ENCODE measurements around the gene KCNS1. TPM values are rescaled to one million over a fixed set of nuclear protein-coding genes. Genes with fewer than 3 reads are reported as not detected.

Gene KCNS1
- total RNA-seq, 1 experiment from 2014 or later = not detected

DNA sequence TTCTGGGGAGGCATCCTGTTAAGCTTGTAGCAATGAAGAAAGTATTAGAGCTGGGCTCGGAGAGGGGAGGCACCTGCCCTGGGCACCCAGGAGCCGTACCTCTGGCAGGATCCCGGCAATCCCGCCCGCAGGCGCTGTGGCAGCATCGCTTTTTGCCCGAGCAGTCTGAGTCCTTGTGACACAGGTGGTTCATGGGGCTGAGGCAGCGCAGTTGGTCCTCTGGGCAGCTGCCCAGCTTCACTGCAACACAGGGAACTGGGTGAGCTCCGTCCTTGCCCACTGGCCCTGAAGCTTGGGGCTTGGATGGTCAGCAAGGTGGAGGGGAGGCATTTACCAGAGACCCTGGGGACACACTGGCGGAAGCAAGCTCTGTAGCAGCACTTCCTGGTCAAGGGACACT, 9.4 kb upstream of the KCNS1 start:
- TF ChIP-seq, protein P1, sequence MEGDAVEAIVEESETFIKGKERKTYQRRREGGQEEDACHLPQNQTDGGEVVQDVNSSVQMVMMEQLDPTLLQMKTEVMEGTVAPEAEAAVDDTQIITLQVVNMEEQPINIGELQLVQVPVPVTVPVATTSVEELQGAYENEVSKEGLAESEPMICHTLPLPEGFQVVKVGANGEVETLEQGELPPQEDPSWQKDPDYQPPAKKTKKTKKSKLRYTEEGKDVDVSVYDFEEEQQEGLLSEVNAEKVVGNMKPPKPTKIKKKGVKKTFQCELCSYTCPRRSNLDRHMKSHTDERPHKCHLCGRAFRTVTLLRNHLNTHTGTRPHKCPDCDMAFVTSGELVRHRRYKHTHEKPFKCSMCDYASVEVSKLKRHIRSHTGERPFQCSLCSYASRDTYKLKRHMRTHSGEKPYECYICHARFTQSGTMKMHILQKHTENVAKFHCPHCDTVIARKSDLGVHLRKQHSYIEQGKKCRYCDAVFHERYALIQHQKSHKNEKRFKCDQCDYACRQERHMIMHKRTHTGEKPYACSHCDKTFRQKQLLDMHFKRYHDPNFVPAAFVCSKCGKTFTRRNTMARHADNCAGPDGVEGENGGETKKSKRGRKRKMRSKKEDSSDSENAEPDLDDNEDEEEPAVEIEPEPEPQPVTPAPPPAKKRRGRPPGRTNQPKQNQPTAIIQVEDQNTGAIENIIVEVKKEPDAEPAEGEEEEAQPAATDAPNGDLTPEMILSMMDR (conservative IDR thresholded peaks at IDR 0.05; ENCODE audit: low read depth, low read length) = no peak
- no peak for TF ChIP-seq EZH2 (IDR thresholded peaks at IDR 0.05; ENCODE audit: borderline replicate concordance, low read depth, low read length, poor library complexity, severe bottlenecking)
- Histone ChIP-seq H3K4me3 (ENCODE audit: low read depth, low read length, poor library complexity, severe bottlenecking) (no peak overlapping the region), H3K27ac (ENCODE audit: low read depth, low read length, poor library complexity, severe bottlenecking) (no peak overlapping the region), H3K27me3 (replicated peaks; ENCODE audit: insufficient read depth, low read depth, low read length, poor library complexity) (no peaks in the 10 kb centered on the region), H3K36me3 (ENCODE audit: insufficient read depth, low read length, poor library complexity, severe bottlenecking) (no peaks in the 10 kb centered on the region), H3K9me3 (ENCODE audit: low read depth, low read length, poor library complexity, severe bottlenecking) (no peaks in the 10 kb centered on the region), H3K4me1 (ENCODE audit: insufficient read depth, low read length, poor library complexity, severe bottlenecking) (no peaks in the 10 kb centered on the region)
- no peak for DNase-seq (ENCODE audit: low spot score)
- intact Hi-C loops (cut with micrococcal nuclease; ENCODE audit: unreplicated experiment) = no loop called here
- ChIA-PET CTCF (interaction anchor here (3.4 kb wide), 1 partner anchor 66 kb away, joined by 26 read pairs; no protein-coding TSS in a partner anchor), POLR2A (ENCODE audit: low non-redundant PET) (no interaction called here)
- BruUV-seq (replicated peaks) = no TSS peak

DNA sequence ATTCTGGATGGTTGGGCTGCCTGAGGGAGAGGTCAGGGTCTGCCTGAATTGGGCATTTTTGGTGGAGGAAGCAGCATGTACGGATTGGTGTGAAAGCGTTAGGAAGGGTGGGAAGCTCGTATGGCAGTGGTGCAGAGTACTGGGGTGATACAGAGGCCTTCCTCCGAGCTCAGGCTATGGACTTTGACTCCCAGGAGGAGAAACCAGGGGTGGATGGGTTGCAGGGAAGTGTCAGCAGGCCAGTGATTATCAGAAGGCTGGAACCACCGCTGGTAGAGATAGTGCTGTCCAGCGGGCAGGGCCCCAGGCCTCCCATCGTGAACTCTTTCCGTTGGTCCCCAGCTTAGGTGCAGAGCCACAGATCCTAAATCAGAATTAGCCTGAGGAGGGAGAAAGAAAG, 8.7 kb upstream of the KCNS1 start:
- no peak for DNase-seq (ENCODE audit: low spot score)
- Histone ChIP-seq H3K4me3 (ENCODE audit: low read depth, low read length, poor library complexity, severe bottlenecking) (no peak overlapping the region), H3K36me3 (ENCODE audit: insufficient read depth, low read length, poor library complexity, severe bottlenecking) (no peaks in the 10 kb centered on the region), H3K27ac (ENCODE audit: low read depth, low read length, poor library complexity, severe bottlenecking) (no peak overlapping the region), H3K4me1 (ENCODE audit: insufficient read depth, low read length, poor library complexity, severe bottlenecking) (no peaks in the 10 kb centered on the region), H3K27me3 (replicated peaks; ENCODE audit: insufficient read depth, low read depth, low read length, poor library complexity) (no peaks in the 10 kb centered on the region), H3K9me3 (ENCODE audit: low read depth, low read length, poor library complexity, severe bottlenecking) (no peaks in the 10 kb centered on the region)
- CTCF ChIA-PET = interaction anchor here (3.4 kb wide), 1 partner anchor 66 kb away, joined by 26 read pairs; no protein-coding TSS in a partner anchor
- intact Hi-C loops (cut with micrococcal nuclease; ENCODE audit: unreplicated experiment) = no loop called here
- no TSS peak for BruUV-seq (replicated peaks)
- POLR2A ChIA-PET (ENCODE audit: low non-redundant PET) = no interaction called here
- no peak for TF ChIP-seq EZH2 (IDR thresholded peaks at IDR 0.05; ENCODE audit: borderline replicate concordance, low read depth, low read length, poor library complexity, severe bottlenecking)
- TF ChIP-seq, protein P1 (conservative IDR thresholded peaks at IDR 0.05; ENCODE audit: low read depth, low read length) = no peak

DNA sequence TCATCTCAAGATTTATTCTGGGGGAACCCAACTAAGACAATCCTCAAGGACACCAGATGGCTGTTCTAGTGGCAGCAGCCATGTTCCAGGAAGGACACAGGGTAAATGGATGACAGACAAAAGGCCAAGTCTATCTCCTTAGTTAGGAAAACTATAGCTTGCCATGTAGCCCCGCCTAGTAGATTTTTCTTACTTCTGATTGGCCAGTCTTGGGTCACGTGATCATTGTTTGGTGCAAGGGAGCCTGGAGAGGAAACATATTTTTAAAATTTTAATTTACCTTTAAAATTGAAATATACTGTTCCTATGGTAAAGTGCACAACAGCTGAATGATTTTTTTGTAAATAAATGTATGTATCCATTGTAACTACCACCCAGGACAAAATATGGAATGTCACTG, 4.4 kb upstream of the KCNS1 start:
- Histone ChIP-seq H3K36me3 (ENCODE audit: insufficient read depth, low read length, poor library complexity, severe bottlenecking) (no peaks in the 10 kb centered on the region), H3K27ac (ENCODE audit: low read depth, low read length, poor library complexity, severe bottlenecking) (no peak overlapping the region), H3K9me3 (ENCODE audit: low read depth, low read length, poor library complexity, severe bottlenecking) (no peaks in the 10 kb centered on the region), H3K27me3 (replicated peaks; ENCODE audit: insufficient read depth, low read depth, low read length, poor library complexity) (no peaks in the 10 kb centered on the region), H3K4me1 (ENCODE audit: insufficient read depth, low read length, poor library complexity, severe bottlenecking) (no peaks in the 10 kb centered on the region), H3K4me3 (ENCODE audit: low read depth, low read length, poor library complexity, severe bottlenecking) (no peak overlapping the region)
- POLR2A ChIA-PET (ENCODE audit: low non-redundant PET) = no interaction called here
- CTCF ChIA-PET = interaction anchor here (0.5 to 1.8 kb wide), 5 partner anchors 9 to 518 kb away, joined by 3 to 10 read pairs (median 3); no protein-coding TSS in a partner anchor
- BruUV-seq (replicated peaks) = no TSS peak
- intact Hi-C loops (cut with micrococcal nuclease; ENCODE audit: unreplicated experiment) = no loop called here
- no peak for DNase-seq (ENCODE audit: low spot score)
- no peak for TF ChIP-seq EZH2 (IDR thresholded peaks at IDR 0.05; ENCODE audit: borderline replicate concordance, low read depth, low read length, poor library complexity, severe bottlenecking)
- TF ChIP-seq, protein P1 (conservative IDR thresholded peaks at IDR 0.05; ENCODE audit: low read depth, low read length) = no peak
